Measurements from ENCODE around the gene DNAH2. TPM values are rescaled to one million over a fixed set of nuclear protein-coding genes. Genes with fewer than 3 reads are reported as not detected.

DNAH2 gene
- total RNA-seq, 1 donor from 2014 or later: 0.26 TPM

GRCh38 chr17:7811251-7811650 is 93.7 kb downstream of the DNAH2 start:
- Histone ChIP-seq H3K4me3 (ENCODE audit: low read depth, low read length) (no peak overlapping the region), H3K36me3 (ENCODE audit: control insufficient read depth, insufficient read depth, low read length) (no peaks in the 10 kb centered on the region), H3K27me3 (ENCODE audit: control insufficient read depth, insufficient read depth, low read length) (no peaks in the 10 kb centered on the region)
- DNase-seq (ENCODE audit: low read depth) (no peak), FAIRE-seq (no peak)
- TF ChIP-seq CTCF (IDR thresholded peaks at IDR 0.05; ENCODE audit: insufficient read depth, low read length, severe bottlenecking): no peak

GRCh38 chr17:7814969-7815368 is 97.4 kb downstream of the DNAH2 start:
- no peaks in the 10 kb centered on the region for H3K36me3 ChIP-seq (ENCODE audit: control insufficient read depth, insufficient read depth, low read length)
- TF ChIP-seq CTCF (IDR thresholded peaks at IDR 0.05; ENCODE audit: insufficient read depth, low read length, severe bottlenecking): no peak
- H3K4me3 ChIP-seq (ENCODE audit: low read depth, low read length): no peak overlapping the region
- DNase-seq (ENCODE audit: low read depth) (no peak), FAIRE-seq (no peak)
- no peaks in the 10 kb centered on the region for H3K27me3 ChIP-seq (ENCODE audit: control insufficient read depth, insufficient read depth, low read length)

- TF ChIP-seq CTCF (IDR thresholded peaks at IDR 0.05; ENCODE audit: insufficient read depth, low read length, severe bottlenecking): no peak
- FAIRE-seq (no peak), DNase-seq (ENCODE audit: low read depth) (no peak)
- H3K4me3 ChIP-seq (ENCODE audit: low read depth, low read length): no peak overlapping the region
- no peaks in the 10 kb centered on the region for H3K27me3 ChIP-seq (ENCODE audit: control insufficient read depth, insufficient read depth, low read length)
- H3K36me3 ChIP-seq (ENCODE audit: control insufficient read depth, insufficient read depth, low read length): no peaks in the 10 kb centered on the region
Measured at GRCh38 chr17:7816926-7817642, 99.5 kb downstream of the DNAH2 start.

- no peaks in the 10 kb centered on the region for H3K27me3 ChIP-seq (ENCODE audit: control insufficient read depth, insufficient read depth, low read length)
- H3K36me3 ChIP-seq (ENCODE audit: control insufficient read depth, insufficient read depth, low read length): no peaks in the 10 kb centered on the region
- no peak overlapping the region for H3K4me3 ChIP-seq (ENCODE audit: low read depth, low read length)
- FAIRE-seq (no peak), DNase-seq (ENCODE audit: low read depth) (no peak)
- no peak for TF ChIP-seq CTCF (IDR thresholded peaks at IDR 0.05; ENCODE audit: insufficient read depth, low read length, severe bottlenecking)
Measured at GRCh38 chr17:7817643-7817964, 100.1 kb downstream of the DNAH2 start.

- TF ChIP-seq CTCF (IDR thresholded peaks at IDR 0.05; ENCODE audit: insufficient read depth, low read length, severe bottlenecking): no peak
- Histone ChIP-seq H3K27me3 (ENCODE audit: control insufficient read depth, insufficient read depth, low read length) (no peaks in the 10 kb centered on the region), H3K36me3 (ENCODE audit: control insufficient read depth, insufficient read depth, low read length) (no peaks in the 10 kb centered on the region), H3K4me3 (ENCODE audit: low read depth, low read length) (no peak overlapping the region)
- FAIRE-seq (no peak), DNase-seq (ENCODE audit: low read depth) (no peak)
Measured at GRCh38 chr17:7818026-7818425, 100.5 kb downstream of the DNAH2 start.
